GM12891 (cell line): Measurements from ENCODE around the gene CCBE1.

ENCODE experiments used
- POLR2A ChIP-seq: IDR thresholded peaks from 2 replicates; pipeline ENCODE4 v1.6.1; 2011; ENCODE audit warnings: low read depth, low read length, control low read depth
- POLR2AphosphoS5 ChIP-seq: IDR thresholded peaks from 2 replicates; pipeline ENCODE4 v1.6.1; 2011; ENCODE audit warnings: low read depth, low read length, control low read depth

DNA sequence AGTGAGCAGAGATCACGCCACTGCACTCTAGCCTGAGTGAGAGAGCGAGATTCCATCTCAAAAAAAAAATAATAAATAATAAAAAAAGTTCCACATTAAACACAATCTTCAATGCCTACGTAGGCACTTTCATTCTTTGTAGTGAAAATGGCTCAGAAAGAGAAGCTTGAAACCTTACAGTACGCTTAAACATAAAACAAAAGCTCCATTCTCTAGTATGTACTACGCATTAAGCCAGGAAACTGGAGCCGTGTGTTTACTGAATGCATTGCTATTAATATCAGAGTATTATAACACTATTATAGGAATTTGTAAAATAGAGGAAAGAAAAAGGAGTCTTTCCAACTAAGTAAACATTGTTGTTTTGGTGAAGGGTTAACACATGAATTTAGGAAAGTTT is 296.8 kb downstream of the CCBE1 start:
- TF ChIP-seq POLR2A, result no peak
- TF ChIP-seq POLR2AphosphoS5, result no peak
